Mesenchymal stem cell (in vitro differentiated cells and primary cell): Measurements from ENCODE around the gene ACOT11.

Experiments used
- DNase-seq: peaks from one replicate; pipeline ENCODE4 v3.0.0-alpha.2; 2013
- H2AFZ ChIP-seq: one replicate; pipeline ENCODE4 v1.6.1; 2013; ENCODE audit warnings: low read depth, mild to moderate bottlenecking, control low read depth, inconsistent platforms, low read length, moderate library complexity
- H2AK5ac ChIP-seq: 2 replicates; pipeline ENCODE4 v1.6.1; 2013; ENCODE audit warnings: low read length, moderate library complexity, mild to moderate bottlenecking, inconsistent platforms; ENCODE audit not compliant: severe bottlenecking
- H2BK120ac ChIP-seq: one replicate; pipeline ENCODE4 v1.6.1; 2013; ENCODE audit warnings: low read depth, mild to moderate bottlenecking, inconsistent platforms, low read length, moderate library complexity
- H2BK12ac ChIP-seq, 2 experiments: one replicate each; pipeline ENCODE4 v1.6.1; 2013; ENCODE audit warnings: inconsistent platforms in 2 of 2, low read length in 2 of 2, mild to moderate bottlenecking in 2 of 2, moderate library complexity in 2 of 2, control low read depth in 1 of 2
- H2BK15ac ChIP-seq: one replicate; pipeline ENCODE4 v1.6.1; 2013; ENCODE audit warnings: mild to moderate bottlenecking, low read depth, inconsistent platforms; ENCODE audit not compliant: poor library complexity, severe bottlenecking
- H2BK5ac ChIP-seq: 2 replicates; pipeline ENCODE4 v1.6.1; 2013; ENCODE audit warnings: low read depth, mild to moderate bottlenecking, low read length, control low read depth, inconsistent platforms; ENCODE audit not compliant: poor library complexity, severe bottlenecking
- H3K14ac ChIP-seq, 2 experiments: one replicate each; pipeline ENCODE4 v1.6.1; 2013; ENCODE audit warnings: inconsistent platforms in 2 of 2, low read length in 2 of 2, control low read depth in 1 of 2, mild to moderate bottlenecking in 1 of 2, moderate library complexity in 1 of 2
- H3K18ac ChIP-seq, 2 experiments: one replicate each; pipeline ENCODE4 v1.6.1; 2013; ENCODE audit warnings: inconsistent platforms in 2 of 2, low read length in 2 of 2, control low read depth in 1 of 2, low read depth in 1 of 2, mild to moderate bottlenecking in 1 of 2
- H3K23ac ChIP-seq, 2 experiments: one replicate each; pipeline ENCODE4 v1.6.1; 2013; ENCODE audit warnings: inconsistent platforms in 2 of 2, low read length in 2 of 2, mild to moderate bottlenecking in 2 of 2, moderate library complexity in 2 of 2, control low read depth in 1 of 2
- H3K27ac ChIP-seq: 2 replicates; pipeline ENCODE4 v1.5.1; 2013; ENCODE audit warnings: mild to moderate bottlenecking, moderate library complexity, low read length, control low read depth, inconsistent platforms; ENCODE audit not compliant: poor library complexity, severe bottlenecking
- H3K27me3 ChIP-seq, 2 experiments: 2 replicates each; pipeline versions ENCODE4 v1.6.1 to v1.7.0; 2013; ENCODE audit warnings: low read length in 2 of 2, mild to moderate bottlenecking in 2 of 2, moderate library complexity in 2 of 2, control low read depth in 1 of 2, inconsistent platforms in 1 of 2; ENCODE audit not compliant: control insufficient read depth in 1 of 2, insufficient read depth in 1 of 2
- H3K36me3 ChIP-seq, 2 experiments: 2 replicates each; pipeline versions ENCODE4 v1.6.1 to v1.7.0; 2013; ENCODE audit warnings: low read length in 2 of 2, control low read depth in 1 of 2, inconsistent platforms in 1 of 2, low read depth in 1 of 2, mild to moderate bottlenecking in 1 of 2; ENCODE audit not compliant: insufficient read depth in 2 of 2, control insufficient read depth in 1 of 2
- H3K4ac ChIP-seq, 2 experiments: one replicate each; pipeline ENCODE4 v1.6.1; 2013; ENCODE audit warnings: inconsistent platforms in 2 of 2, low read length in 2 of 2, mild to moderate bottlenecking in 2 of 2, moderate library complexity in 2 of 2, control low read depth in 1 of 2, low read depth in 1 of 2
- H3K4me1 ChIP-seq: 2 replicates; pipeline ENCODE4 v1.6.1; 2013; ENCODE audit warnings: low read depth, low read length, control low read depth; ENCODE audit not compliant: control insufficient read depth, insufficient read depth
- H3K4me2 ChIP-seq: 2 replicates; pipeline ENCODE4 v1.6.1; 2013; ENCODE audit warnings: low read length, mild to moderate bottlenecking, inconsistent platforms; ENCODE audit not compliant: poor library complexity, severe bottlenecking
- H3K4me3 ChIP-seq, 2 experiments: 2 replicates each; pipeline versions ENCODE4 v1.5.1 to v1.7.0; 2013; ENCODE audit warnings: low read length in 2 of 2, mild to moderate bottlenecking in 2 of 2, control low read depth in 1 of 2, low read depth in 1 of 2; ENCODE audit not compliant: insufficient read depth in 1 of 2
- H3K79me1 ChIP-seq: replicated peaks from 2 replicates; pipeline ENCODE4 v1.6.1; 2013; ENCODE audit warnings: mild to moderate bottlenecking, control low read depth, low read length, inconsistent platforms; ENCODE audit not compliant: poor library complexity, severe bottlenecking
- H3K9ac ChIP-seq: 2 replicates; pipeline ENCODE4 v1.7.0; 2013; ENCODE audit warnings: mild to moderate bottlenecking, low read length, moderate library complexity
- H3K9me3 ChIP-seq: 2 replicates; pipeline ENCODE4 v1.7.0; 2013; ENCODE audit warnings: mild to moderate bottlenecking, low read length; ENCODE audit not compliant: control insufficient read depth
- H4K8ac ChIP-seq: one replicate; pipeline ENCODE4 v1.6.1; 2013; ENCODE audit warnings: inconsistent platforms, mild to moderate bottlenecking, low read length, moderate library complexity
- H4K91ac ChIP-seq: one replicate; pipeline ENCODE4 v1.6.1; 2013; ENCODE audit warnings: mild to moderate bottlenecking, low read length, inconsistent platforms
- WGBS: methylation state at CpG from one replicate; pipeline ENCODE4 v1.1.7; 2013; ENCODE audit warnings: mixed read lengths; 5-methylcytosine and 5-hydroxymethylcytosine counted together

ACOT11 gene

GRCh38 chr1:54651608-54652007, 103.6 kb downstream of the ACOT11 start:
- H4K91ac ChIP-seq, result no peak overlapping the region
- no peak overlapping the region for H3K4ac ChIP-seq
- H3K4me3 ChIP-seq, result no peak overlapping the region
- H2BK5ac ChIP-seq, result no peak overlapping the region
- H3K27me3 ChIP-seq, result peaks cover 26 to 28% of the 10 kb centered on the region in 2 experiments
- H2BK15ac ChIP-seq, result no peak overlapping the region
- H3K9me3 ChIP-seq, result no peaks in the 10 kb centered on the region
- no peak overlapping the region for H3K23ac ChIP-seq
- no peaks in the 10 kb centered on the region for H3K79me1 ChIP-seq
- H2BK120ac ChIP-seq, result no peak overlapping the region
- H2BK12ac ChIP-seq, result no peak overlapping the region
- H3K18ac ChIP-seq, result no peak overlapping the region
- H2AFZ ChIP-seq, result no peak overlapping the region
- no peak overlapping the region for H3K9ac ChIP-seq
- 100% methylated on average over 1 of the region's 3 CpGs for WGBS
- H3K27ac ChIP-seq, result no peak overlapping the region
- H4K8ac ChIP-seq, result no peak overlapping the region
- peaks cover 8% of the 10 kb centered on the region for H3K4me1 ChIP-seq
- no peaks in the 10 kb centered on the region for H3K36me3 ChIP-seq
- no peak for DNase-seq
- H2AK5ac ChIP-seq, result no peak overlapping the region
- H3K4me2 ChIP-seq, result no peak overlapping the region
- H3K14ac ChIP-seq, result no peak overlapping the region

- Histone ChIP-seq H3K27me3 (peaks cover 26 to 28% of the 10 kb centered on the region in 2 experiments), H2BK5ac (no peak overlapping the region), H3K9ac (no peak overlapping the region), H3K9me3 (no peaks in the 10 kb centered on the region), H3K18ac (no peak overlapping the region), H2AFZ (no peak overlapping the region), H3K4ac (no peak overlapping the region), H4K91ac (no peak overlapping the region), H3K4me1 (peaks cover 8% of the 10 kb centered on the region), H3K36me3 (no peaks in the 10 kb centered on the region), H3K4me3 (no peak overlapping the region), H2BK15ac (no peak overlapping the region), H2AK5ac (no peak overlapping the region), H3K23ac (no peak overlapping the region), H3K14ac (no peak overlapping the region), H4K8ac (no peak overlapping the region), H3K4me2 (no peak overlapping the region), H3K27ac (no peak overlapping the region), H3K79me1 (no peaks in the 10 kb centered on the region), H2BK12ac (no peak overlapping the region), H2BK120ac (no peak overlapping the region)
- DNase-seq, result no peak
Observed at GRCh38 chr1:54652168-54652567, 104.1 kb downstream of the ACOT11 start.

- Histone ChIP-seq H2AFZ (no peak overlapping the region), H3K27me3 (peaks cover 26 to 28% of the 10 kb centered on the region in 2 experiments), H2AK5ac (no peak overlapping the region), H2BK5ac (no peak overlapping the region), H3K14ac (no peak overlapping the region), H3K9ac (no peak overlapping the region), H3K4ac (no peak overlapping the region), H3K27ac (no peak overlapping the region), H3K4me1 (peaks cover 8% of the 10 kb centered on the region), H2BK120ac (no peak overlapping the region), H3K9me3 (peaks cover 2% of the 10 kb centered on the region), H3K18ac (no peak overlapping the region), H3K36me3 (no peaks in the 10 kb centered on the region), H4K91ac (no peak overlapping the region), H3K4me3 (no peak overlapping the region), H3K23ac (no peak overlapping the region), H2BK12ac (no peak overlapping the region), H2BK15ac (no peak overlapping the region), H3K4me2 (no peak overlapping the region), H3K79me1 (no peaks in the 10 kb centered on the region), H4K8ac (no peak overlapping the region)
- no peak for DNase-seq
- 35% methylated on average over 4 of the region's 4 CpGs for WGBS
Observed at GRCh38 chr1:54653036-54653435, 105.0 kb downstream of the ACOT11 start.

GRCh38 chr1:54658164-54658913, 110.3 kb downstream of the ACOT11 start:
- Histone ChIP-seq H2BK120ac (no peak overlapping the region), H2BK15ac (no peak overlapping the region), H3K4me2 (no peak overlapping the region), H3K4me3 (no peak overlapping the region), H3K9ac (no peak overlapping the region), H2BK5ac (no peak overlapping the region), H2AK5ac (no peak overlapping the region), H3K18ac (no peak overlapping the region), H3K27ac (no peak overlapping the region), H3K79me1 (no peaks in the 10 kb centered on the region), H3K4ac (no peak overlapping the region), H3K9me3 (peaks cover 9% of the 10 kb centered on the region), H3K36me3 (no peaks in the 10 kb centered on the region), H3K23ac (no peak overlapping the region), H3K4me1 (no peaks in the 10 kb centered on the region), H4K8ac (no peak overlapping the region), H3K14ac (no peak overlapping the region), H3K27me3 (no peaks in the 10 kb centered on the region), H2AFZ (no peak overlapping the region), H4K91ac (no peak overlapping the region), H2BK12ac (no peak overlapping the region)
- no peak for DNase-seq
- 71% methylated on average over 2 of the region's 2 CpGs for WGBS
